Stimulated activated CD4-positive, alpha-beta T cell treated with anti-CD3 and anti-CD28 coated beads, TNF-alpha, amount 100 ng/mL, for 1 hour (primary cell): Measurements from ENCODE around the gene CALHM3.

ENCODE experiments used
- DNase-seq, 3 donors: peaks; one replicate each; pipeline ENCODE4 v3.0.0-alpha.2; 2020; ENCODE audit warnings: low read depth in 3 of 3, low spot score in 1 of 3

CALHM3 gene

GRCh38 chr10:103475437-103475836, 3.6 kb downstream of the CALHM3 start:
- DNase-seq = no peak

- no peak for DNase-seq
Measured at GRCh38 chr10:103474077-103474476, 5.0 kb downstream of the CALHM3 start.

- no peak for DNase-seq
Measured at GRCh38 chr10:103473261-103473671, 5.8 kb downstream of the CALHM3 start.

- no peak for DNase-seq
Measured at GRCh38 chr10:103472005-103472404, 7.0 kb downstream of the CALHM3 start.

- DNase-seq = peak in 2 of 3 donors; percentile 30 to 41
Measured at GRCh38 chr10:103470761-103471653, 8.0 kb downstream of the CALHM3 start.

- DNase-seq = no peak
Measured at GRCh38 chr10:103469201-103469600, 9.8 kb downstream of the CALHM3 start.

- no peak for DNase-seq
Measured at GRCh38 chr10:103467406-103467805, 11.6 kb downstream of the CALHM3 start.

GRCh38 chr10:103466734-103467133, 12.3 kb downstream of the CALHM3 start:
- DNase-seq = no peak

GRCh38 chr10:103465411-103466179, 13.4 kb downstream of the CALHM3 start:
- no peak for DNase-seq

GRCh38 chr10:103463499-103463898, 15.5 kb downstream of the CALHM3 start:
- no peak for DNase-seq

- DNase-seq = no peak
Measured at GRCh38 chr10:103459615-103460014, 19.4 kb downstream of the CALHM3 start.

- DNase-seq = no peak
Measured at GRCh38 chr10:103458720-103459119, 20.3 kb downstream of the CALHM3 start, which contains the start of gene CALHM1. Gene CALHM1 (minus strand): TSS chr10:103458900. CDS start chr10:103458751, 149 bp downstream.

GRCh38 chr10:103457896-103458583, 21.0 kb downstream of the CALHM3 start:
- DNase-seq = no peak

GRCh38 chr10:103457176-103457712, 21.8 kb downstream of the CALHM3 start:
- DNase-seq = no peak

- no peak for DNase-seq
Measured at GRCh38 chr10:103456074-103456660, 22.9 kb downstream of the CALHM3 start.

- no peak for DNase-seq
Measured at GRCh38 chr10:103455235-103455634, 23.8 kb downstream of the CALHM3 start.

- DNase-seq = no peak
Measured at GRCh38 chr10:103454026-103454425, 25.0 kb downstream of the CALHM3 start.

- DNase-seq = no peak
Measured at GRCh38 chr10:103452506-103453230, 26.4 kb downstream of the CALHM3 start.

GRCh38 chr10:103451831-103452505, 27.1 kb downstream of the CALHM3 start, which contains the start of gene CALHM2:
Gene CALHM2 (minus strand): TSS chr10:103452370. CDS start chr10:103449941, 2,429 bp downstream.
- peak in 2 of 3 donors; percentile 29 to 34 for DNase-seq
